GM20000 (cell line): ENCODE results near the gene ZNF544.

Experiments used
- DNase-seq: peaks from one replicate; pipeline ENCODE4 v3.0.0; 2012; ENCODE audit warnings: low spot score
- TF ChIP-seq, protein P1 (sequence below): IDR thresholded peaks from 2 replicates; pipeline ENCODE4 v1.5.1; 2012; ENCODE audit warnings: mild to moderate bottlenecking, control low read depth; ENCODE audit errors: extremely low read depth, missing control alignments

The ZNF544 gene

DNA sequence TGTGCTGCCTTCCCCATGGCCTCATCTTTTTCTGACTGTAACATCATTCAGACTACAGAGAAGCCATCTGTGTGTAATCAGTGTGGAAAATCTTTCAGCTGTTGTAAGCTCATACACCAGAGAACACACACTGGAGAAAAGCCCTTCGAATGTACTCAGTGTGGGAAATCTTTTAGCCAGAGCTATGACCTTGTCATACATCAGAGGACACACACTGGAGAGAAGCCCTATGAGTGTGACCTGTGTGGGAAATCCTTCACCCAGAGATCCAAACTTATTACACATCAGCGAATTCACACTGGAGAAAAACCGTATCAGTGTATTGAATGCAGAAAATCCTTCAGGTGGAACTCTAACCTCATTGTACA is 32.9 kb downstream of the ZNF544 start:
- TF ChIP-seq, protein P1, sequence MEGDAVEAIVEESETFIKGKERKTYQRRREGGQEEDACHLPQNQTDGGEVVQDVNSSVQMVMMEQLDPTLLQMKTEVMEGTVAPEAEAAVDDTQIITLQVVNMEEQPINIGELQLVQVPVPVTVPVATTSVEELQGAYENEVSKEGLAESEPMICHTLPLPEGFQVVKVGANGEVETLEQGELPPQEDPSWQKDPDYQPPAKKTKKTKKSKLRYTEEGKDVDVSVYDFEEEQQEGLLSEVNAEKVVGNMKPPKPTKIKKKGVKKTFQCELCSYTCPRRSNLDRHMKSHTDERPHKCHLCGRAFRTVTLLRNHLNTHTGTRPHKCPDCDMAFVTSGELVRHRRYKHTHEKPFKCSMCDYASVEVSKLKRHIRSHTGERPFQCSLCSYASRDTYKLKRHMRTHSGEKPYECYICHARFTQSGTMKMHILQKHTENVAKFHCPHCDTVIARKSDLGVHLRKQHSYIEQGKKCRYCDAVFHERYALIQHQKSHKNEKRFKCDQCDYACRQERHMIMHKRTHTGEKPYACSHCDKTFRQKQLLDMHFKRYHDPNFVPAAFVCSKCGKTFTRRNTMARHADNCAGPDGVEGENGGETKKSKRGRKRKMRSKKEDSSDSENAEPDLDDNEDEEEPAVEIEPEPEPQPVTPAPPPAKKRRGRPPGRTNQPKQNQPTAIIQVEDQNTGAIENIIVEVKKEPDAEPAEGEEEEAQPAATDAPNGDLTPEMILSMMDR: no peak
- DNase-seq: no peak

DNA sequence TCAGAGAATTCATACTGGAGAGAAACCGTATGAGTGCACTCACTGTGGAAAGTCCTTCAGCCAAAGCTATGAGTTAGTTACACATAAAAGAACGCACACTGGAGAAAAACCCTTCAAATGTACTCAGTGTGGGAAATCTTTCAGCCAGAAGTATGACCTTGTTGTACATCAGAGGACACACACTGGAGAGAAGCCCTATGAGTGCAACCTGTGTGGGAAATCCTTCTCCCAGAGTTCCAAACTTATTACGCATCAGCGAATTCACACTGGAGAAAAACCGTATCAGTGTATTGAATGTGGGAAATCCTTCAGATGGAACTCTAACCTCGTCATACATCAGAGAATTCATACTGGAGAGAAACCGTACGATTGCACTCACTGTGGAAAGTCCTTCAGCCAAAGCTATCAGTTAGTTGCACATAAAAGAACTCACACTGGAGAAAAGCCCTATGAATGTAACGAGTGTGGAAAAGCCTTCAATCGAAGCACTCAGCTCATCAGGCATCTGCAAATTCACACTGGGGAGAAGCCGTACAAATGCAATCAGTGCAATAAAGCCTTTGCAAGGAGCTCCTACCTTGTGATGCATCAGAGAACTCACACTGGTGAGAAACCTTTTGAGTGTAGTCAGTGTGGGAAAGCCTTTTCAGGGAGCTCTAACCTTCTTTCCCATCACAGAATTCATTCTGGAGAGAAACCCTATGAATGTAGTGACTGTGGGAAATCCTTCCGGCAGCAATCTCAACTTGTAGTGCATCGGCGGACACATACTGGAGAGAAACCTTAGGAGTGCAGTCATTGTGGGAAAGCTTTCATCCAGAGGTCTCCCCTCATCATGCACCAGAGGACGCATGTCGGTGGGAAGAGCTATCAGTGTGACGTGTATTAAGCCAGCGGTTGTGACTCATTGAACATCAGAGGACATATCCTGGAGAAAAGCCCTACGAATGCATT is 33.5 kb downstream of the ZNF544 start:
- TF ChIP-seq, protein P1: no peak
- DNase-seq: no peak

DNA sequence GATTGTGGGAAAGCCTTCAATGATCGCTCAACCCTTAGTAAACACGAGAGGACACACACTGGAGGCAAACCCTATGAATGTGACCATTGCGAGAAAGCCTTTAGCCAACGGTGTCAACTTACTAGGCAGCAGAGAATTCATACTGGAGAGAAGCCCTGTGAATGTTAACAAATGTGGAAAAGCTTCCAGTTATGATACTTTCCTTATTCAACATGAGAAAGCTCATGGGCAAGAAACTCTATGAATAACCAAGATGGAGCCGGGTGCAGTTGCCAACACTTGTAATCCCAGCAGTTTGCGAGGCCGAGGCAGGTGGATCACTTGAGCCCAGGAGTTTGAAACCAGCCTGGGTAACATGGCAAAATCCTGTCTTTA is 34.2 kb downstream of the ZNF544 start:
- TF ChIP-seq, protein P1: no peak
- no peak for DNase-seq

DNA sequence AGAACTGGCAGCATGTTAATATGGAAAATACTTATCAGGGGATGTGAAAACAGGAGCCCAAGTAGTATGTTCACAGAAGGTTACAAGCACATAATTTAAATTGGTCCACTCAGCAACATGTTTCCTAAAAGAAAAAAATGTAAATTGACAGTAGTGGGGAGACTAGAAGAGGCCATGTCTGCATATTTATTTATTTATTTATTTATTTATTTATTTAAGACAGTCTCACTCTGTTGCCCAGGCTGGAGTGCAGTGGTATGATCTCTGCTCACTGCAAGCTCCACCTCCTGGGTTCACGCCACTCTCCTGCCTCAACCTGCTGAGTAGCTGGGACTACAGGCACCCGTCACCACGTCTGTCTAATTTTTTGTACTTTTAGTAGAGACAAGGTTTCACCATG is 36.4 kb downstream of the ZNF544 start:
- TF ChIP-seq, protein P1: no peak
- DNase-seq: no peak

DNA sequence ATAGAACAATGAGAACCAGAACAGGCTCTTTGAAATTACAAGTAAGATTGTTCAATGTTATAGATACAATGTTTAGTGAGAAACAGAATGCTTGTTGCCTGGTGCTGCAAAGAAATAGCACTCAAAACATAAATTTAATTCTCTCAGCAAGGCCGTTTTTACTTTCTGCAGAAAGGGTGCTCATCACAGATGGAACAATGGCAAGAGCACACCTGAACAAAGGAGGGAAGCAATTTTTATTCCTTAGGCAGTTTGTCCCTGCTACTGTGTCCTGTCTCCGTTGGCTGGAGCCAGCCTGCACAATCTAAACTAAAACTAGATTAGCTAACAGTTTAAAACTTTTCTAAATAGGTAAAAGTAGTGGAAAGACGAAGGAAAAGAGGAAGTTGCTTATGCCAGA is 39.6 kb downstream of the ZNF544 start:
- TF ChIP-seq, protein P1: no peak

DNA sequence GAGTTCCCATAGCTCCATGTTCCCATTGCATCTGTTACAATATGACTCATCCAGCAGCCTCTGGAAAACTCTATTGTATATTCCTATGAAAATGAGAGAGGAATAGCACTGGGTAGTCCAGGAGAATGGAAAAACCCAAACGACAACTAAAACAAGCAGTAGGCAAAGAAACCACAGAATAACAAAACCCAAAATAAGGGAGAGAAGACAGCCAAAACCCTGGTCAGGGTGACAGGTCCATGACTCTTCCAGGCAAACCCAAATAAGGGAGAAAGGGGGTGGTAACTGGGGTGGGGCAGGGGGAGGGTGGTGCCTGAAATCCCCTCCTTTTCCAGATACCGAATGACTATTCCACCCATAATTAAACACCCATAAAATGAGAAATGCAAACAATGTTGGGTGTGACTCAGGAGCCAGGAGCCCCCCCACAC is 46.1 kb downstream of the ZNF544 start:
- no peak for DNase-seq
- TF ChIP-seq, protein P1: no peak

More for the DNA sequence above, 39.6 kb downstream of the ZNF544 start:
- no peak for DNase-seq

DNA sequence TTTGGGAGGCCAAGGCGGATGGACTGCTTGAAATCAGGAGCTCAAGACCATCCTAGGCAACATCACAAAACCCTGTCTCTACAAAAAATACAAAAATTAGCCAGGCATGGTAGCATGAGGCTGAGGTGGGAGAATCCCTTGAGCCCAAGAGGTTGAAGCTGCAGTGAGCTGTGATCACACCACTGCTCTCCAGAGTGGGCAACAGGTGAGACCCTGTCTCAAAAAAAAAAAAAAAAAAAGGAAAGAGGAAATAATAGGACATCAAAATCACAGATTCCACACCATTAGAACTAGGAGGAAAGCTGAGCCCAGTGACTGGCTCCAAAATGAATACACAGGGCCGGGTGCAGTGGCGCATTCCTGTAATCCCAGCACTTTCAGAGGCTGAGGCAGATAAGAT is 46.9 kb downstream of the ZNF544 start:
- DNase-seq: no peak
- TF ChIP-seq, protein P1: no peak
